MCF 10A (cell line): ENCODE measurements around the gene SYT2. TPM values are rescaled to one million over a fixed set of nuclear protein-coding genes. Genes with fewer than 3 reads are reported as not detected.

ENCODE experiments used
- BruUV-seq: library from RNA; stranded (reverse); fragments of 400-500 nt; replicated peaks from 2 replicates; lab custom pipeline; 2021; lab: Mats Ljungman, UMichigan
- CTCF ChIA-PET: fragments of 300-600 bp; sonication (Branson Sonifier 250); formaldehyde crosslinking; extraction: SDS; loops from one replicate; lab custom pipeline; 2021; ENCODE audit warnings: antibody characterized with exemption, inconsistent platforms; lab: Yijun Ruan, JAX
- POLR2A ChIA-PET: fragments of 300-600, 350-650 bp; sonication (Branson Sonifier 250); formaldehyde crosslinking; extraction: SDS; loops from one replicate; lab custom pipeline; 2020; ENCODE audit warnings: antibody characterized with exemption, inconsistent platforms; lab: Yijun Ruan, JAX
- DNase-seq: peaks from one replicate; pipeline ENCODE4 v3.0.0-alpha.2; 2018; ENCODE audit not compliant: unreplicated experiment
- H3K27ac Mint-ChIP-seq: one replicate; pipeline ENCODE4 v1.8.0; 2022; ENCODE audit warnings: mild to moderate bottlenecking, low read depth, mixed read lengths; ENCODE audit not compliant: unreplicated experiment
- H3K27me3 Mint-ChIP-seq: one replicate; pipeline ENCODE4 v1.8.0; 2022; ENCODE audit warnings: mixed read lengths; ENCODE audit not compliant: insufficient read depth, unreplicated experiment
- H3K36me3 Mint-ChIP-seq: one replicate; pipeline ENCODE4 v1.8.0; 2022; ENCODE audit warnings: mild to moderate bottlenecking, moderate library complexity, mixed read lengths; ENCODE audit not compliant: insufficient read depth, unreplicated experiment
- H3K4me1 Mint-ChIP-seq: one replicate; pipeline ENCODE4 v1.8.0; 2022; ENCODE audit warnings: mixed read lengths; ENCODE audit not compliant: insufficient read depth, unreplicated experiment
- H3K4me3 Mint-ChIP-seq: one replicate; pipeline ENCODE4 v1.8.0; 2022; ENCODE audit warnings: mild to moderate bottlenecking, moderate library complexity, mixed read lengths; ENCODE audit not compliant: unreplicated experiment
- H3K9me3 Mint-ChIP-seq: one replicate; pipeline ENCODE4 v1.8.0; 2022; ENCODE audit warnings: mixed read lengths; ENCODE audit not compliant: unreplicated experiment
- CTCF ChIP-seq: fragments of 200-600 bp; IDR thresholded peaks from one replicate; pipeline ENCODE4 v1.8.0; 2022; ENCODE audit warnings: antibody characterized with exemption, mild to moderate bottlenecking; ENCODE audit not compliant: unreplicated experiment
- intact Hi-C: fragments of 100-400 bp; cut with micrococcal nuclease; formaldehyde crosslinking; loops from 2 replicates; pipeline ENCODE4 v1.14.1; 2022
- total RNA-seq: library from RNA; stranded (reverse); gene quantifications from 2 replicates; pipeline ENCODE4 v1.2.3, GENCODE V29; 2022

Gene SYT2
- total RNA-seq, 1 experiment from 2014 or later: not detected

- ChIA-PET POLR2A (interaction anchor here (0.7 kb wide), 1 partner anchor 200 kb away, joined by 3 read pairs; no protein-coding TSS in a partner anchor), CTCF (interaction anchor here (1.3 to 2.1 kb wide), 3 partner anchors 9 to 21 kb away, joined by 4 to 12 read pairs (median 5); no protein-coding TSS in a partner anchor)
- peaks cover 76% of the 10 kb centered on the region for H3K27me3 Mint-ChIP-seq
- no TSS peak for BruUV-seq
- DNase-seq: peak; percentile 42
- H3K4me3 Mint-ChIP-seq: no peak overlapping the region
- intact Hi-C loops: no loop called here
- no peak overlapping the region for H3K27ac Mint-ChIP-seq
- H3K36me3 Mint-ChIP-seq: no peaks in the 10 kb centered on the region
- H3K9me3 Mint-ChIP-seq: no peaks in the 10 kb centered on the region
- peak; percentile 59 for TF ChIP-seq CTCF
- H3K4me1 Mint-ChIP-seq: no peaks in the 10 kb centered on the region
Observed at GRCh38 chr1:202661136-202661845, 49.0 kb downstream of the SYT2 start.

- peaks cover 89% of the 10 kb centered on the region for H3K27me3 Mint-ChIP-seq
- CTCF ChIA-PET: interaction anchor here (0.6 to 2.1 kb wide), 15 partner anchors 9 to 1728 kb away, joined by 3 to 12 read pairs (median 3); no protein-coding TSS in a partner anchor
Observed at GRCh38 chr1:202659974-202660373, 50.3 kb downstream of the SYT2 start.

GRCh38 chr1:202659541-202659940, 50.7 kb downstream of the SYT2 start:
- no peak for TF ChIP-seq CTCF
- Mint-ChIP-seq H3K27me3 (peaks cover 93% of the 10 kb centered on the region), H3K4me3 (no peak overlapping the region), H3K36me3 (no peaks in the 10 kb centered on the region), H3K27ac (no peak overlapping the region), H3K9me3 (no peaks in the 10 kb centered on the region), H3K4me1 (no peaks in the 10 kb centered on the region)
- intact Hi-C loops: loop anchor here (5.0 kb wide), 1 partner anchor 33 kb away; no protein-coding TSS in a partner anchor
- no TSS peak for BruUV-seq
- POLR2A ChIA-PET: interaction anchor here (0.6 to 1.2 kb wide), 2 partner anchors 15 to 647 kb away, joined by 3 read pairs; no protein-coding TSS in a partner anchor
- no peak for DNase-seq
- CTCF ChIA-PET: interaction anchor here (0.6 to 2.1 kb wide), 14 partner anchors 9 to 764 kb away, joined by 3 to 12 read pairs (median 3); no protein-coding TSS in a partner anchor

More at GRCh38 chr1:202659974-202660373, 50.3 kb downstream of the SYT2 start:
- no peaks in the 10 kb centered on the region for H3K4me1 Mint-ChIP-seq
- no peaks in the 10 kb centered on the region for H3K36me3 Mint-ChIP-seq
- no TSS peak for BruUV-seq
- no peaks in the 10 kb centered on the region for H3K9me3 Mint-ChIP-seq
- POLR2A ChIA-PET: interaction anchor here (0.6 to 1.2 kb wide), 2 partner anchors 14 to 646 kb away, joined by 3 read pairs; no protein-coding TSS in a partner anchor
- intact Hi-C loops: loop anchor here (5.0 kb wide), 1 partner anchor 32 kb away; no protein-coding TSS in a partner anchor
- TF ChIP-seq CTCF: no peak
- no peak for DNase-seq
- no peak overlapping the region for H3K27ac Mint-ChIP-seq
- no peak overlapping the region for H3K4me3 Mint-ChIP-seq

GRCh38 chr1:202658769-202659168, 51.5 kb downstream of the SYT2 start:
- Mint-ChIP-seq H3K36me3 (no peaks in the 10 kb centered on the region), H3K4me3 (no peak overlapping the region), H3K9me3 (no peaks in the 10 kb centered on the region), H3K27ac (no peak overlapping the region), H3K27me3 (peaks cover 92% of the 10 kb centered on the region), H3K4me1 (no peaks in the 10 kb centered on the region)
- ChIA-PET POLR2A (interaction anchor here (1.2 kb wide), 1 partner anchor 15 kb away, joined by 3 read pairs; no protein-coding TSS in a partner anchor), CTCF (interaction anchor here (0.5 to 1.6 kb wide), 9 partner anchors 10 to 574 kb away, joined by 3 to 6 read pairs (median 4); no protein-coding TSS in a partner anchor)
- no TSS peak for BruUV-seq
- intact Hi-C loops: loop anchor here (5.0 kb wide), 1 partner anchor 34 kb away; no protein-coding TSS in a partner anchor
- DNase-seq: no peak
- TF ChIP-seq CTCF: no peak
